CD14-positive monocyte (primary cell): ENCODE results near the gene STAT6. TPM values are rescaled to one million over a fixed set of nuclear protein-coding genes. Genes with fewer than 3 reads are reported as not detected.
A peak's percentile ranks its signal among the peaks of the same experiment; 100 is the strongest.

Source experiments
- DNase-seq, 3 donors: peaks; one replicate each; pipeline ENCODE4 v3.0.0-alpha.2; 2011 to 2022
- H2AFZ ChIP-seq: 2 replicates; pipeline ENCODE4 v1.6.0; 2012; ENCODE audit warnings: mild to moderate bottlenecking, low read depth, low read length, inconsistent platforms; ENCODE audit not compliant: insufficient read depth, poor library complexity, severe bottlenecking
- H3K27ac ChIP-seq, 2 donors: 1 replicate in 1 of 2; 2 replicates in 1 of 2; pipeline ENCODE4 v1.5.1; 2012 to 2013; ENCODE audit warnings: low read length in 2 of 2, control low read depth in 1 of 2, inconsistent platforms in 1 of 2, low read depth in 1 of 2, mild to moderate bottlenecking in 1 of 2
- H3K27me3 ChIP-seq, 2 donors: one replicate each; pipeline versions ENCODE4 v1.6.0 to v1.6.1; 2011 to 2013; ENCODE audit warnings: low read length in 2 of 2; ENCODE audit not compliant: control insufficient read depth in 2 of 2, insufficient read depth in 2 of 2
- H3K36me3 ChIP-seq, 2 donors: replicated peaks in 1 of 2; 1 replicate in 1 of 2; 2 replicates in 1 of 2; pipeline versions ENCODE4 v1.5.1 to v1.6.1; 2012 to 2013; ENCODE audit warnings: low read length in 2 of 2, control low read depth in 1 of 2, inconsistent platforms in 1 of 2, mild to moderate bottlenecking in 1 of 2; ENCODE audit not compliant: insufficient read depth in 2 of 2, control insufficient read depth in 1 of 2
- H3K4me1 ChIP-seq, 2 donors: 1 replicate in 1 of 2; 2 replicates in 1 of 2; pipeline versions ENCODE4 v1.5.1 to v1.6.1; 2012 to 2013; ENCODE audit warnings: low read length in 2 of 2, control low read depth in 1 of 2, inconsistent platforms in 1 of 2, mild to moderate bottlenecking in 1 of 2, moderate library complexity in 1 of 2; ENCODE audit not compliant: insufficient read depth in 2 of 2, control insufficient read depth in 1 of 2
- H3K4me2 ChIP-seq: replicated peaks from 2 replicates; pipeline ENCODE3; 2012; ENCODE audit warnings: low read length, moderate library complexity, mild to moderate bottlenecking; ENCODE audit not compliant: poor library complexity, severe bottlenecking; ENCODE audit errors: extremely low read depth
- H3K4me3 ChIP-seq, 3 experiments: fragments of 200-600 bp in 1 of 3; sonication (generic) in 1 of 3; replicated peaks in 1 of 3; 1 replicate in 2 of 3; 2 replicates in 1 of 3; pipeline ENCODE4 v1.5.1; 2011 to 2013; ENCODE audit warnings: low read length in 3 of 3, mild to moderate bottlenecking in 3 of 3, control low read depth in 2 of 3, low read depth in 2 of 3, inconsistent platforms in 1 of 3, moderate library complexity in 1 of 3
- H3K79me2 ChIP-seq: 2 replicates; pipeline ENCODE4 v1.6.0; 2012; ENCODE audit warnings: mild to moderate bottlenecking, control low read depth, inconsistent platforms, low read length, moderate library complexity; ENCODE audit not compliant: insufficient read depth
- H3K9ac ChIP-seq: 2 replicates; pipeline ENCODE4 v1.6.0; 2017; ENCODE audit warnings: low read length, mild to moderate bottlenecking; ENCODE audit not compliant: insufficient read depth, poor library complexity, severe bottlenecking
- H3K9me3 ChIP-seq, 2 donors: replicated peaks in 1 of 2; 1 replicate in 1 of 2; 2 replicates in 1 of 2; pipeline versions ENCODE4 v1.5.1 to v1.6.1; 2012 to 2013; ENCODE audit warnings: low read length in 2 of 2, control low read depth in 1 of 2; ENCODE audit not compliant: control insufficient read depth in 1 of 2, insufficient read depth in 1 of 2
- H4K20me1 ChIP-seq: 2 replicates; pipeline ENCODE4 v1.6.0; 2012; ENCODE audit warnings: mild to moderate bottlenecking, low read length, control low read depth, moderate library complexity; ENCODE audit not compliant: insufficient read depth
- H3K27ac Mint-ChIP-seq, 7 donors: one replicate each; pipeline ENCODE4 v1.8.0; 2020; ENCODE audit warnings: mild to moderate bottlenecking in 7 of 7, mixed read lengths in 7 of 7, moderate library complexity in 6 of 7, inconsistent platforms in 2 of 7
- H3K27me3 Mint-ChIP-seq, 3 donors: one replicate each; pipeline ENCODE4 v1.8.0; 2021 to 2022; ENCODE audit warnings: low read depth in 3 of 3, mild to moderate bottlenecking in 3 of 3, mixed read lengths in 3 of 3, moderate library complexity in 3 of 3, inconsistent platforms in 1 of 3
- H3K36me3 Mint-ChIP-seq, 2 donors: one replicate each; pipeline ENCODE4 v1.8.0; 2020; ENCODE audit warnings: mixed read lengths in 2 of 2, inconsistent platforms in 1 of 2, mild to moderate bottlenecking in 1 of 2
- H3K4me1 Mint-ChIP-seq: one replicate; pipeline ENCODE4 v1.8.0; 2020; ENCODE audit warnings: mild to moderate bottlenecking, mixed read lengths
- H3K4me3 Mint-ChIP-seq, 2 donors: one replicate each; pipeline ENCODE4 v1.8.0; 2020; ENCODE audit warnings: mild to moderate bottlenecking in 2 of 2, mixed read lengths in 2 of 2, moderate library complexity in 1 of 2
- H3K9me3 Mint-ChIP-seq, 7 donors: one replicate each; pipeline ENCODE4 v1.8.0; 2020 to 2022; ENCODE audit warnings: mixed read lengths in 7 of 7, mild to moderate bottlenecking in 6 of 7, moderate library complexity in 6 of 7, inconsistent platforms in 2 of 7
- CTCF ChIP-seq: fragments of 200-600 bp; IDR thresholded peaks from one replicate; pipeline ENCODE4 v1.8.0; 2022; ENCODE audit warnings: antibody characterized with exemption, mild to moderate bottlenecking
- WGBS: methylation state at CpG from one replicate; pipeline ENCODE4 v1.1.5; 2013; ENCODE audit warnings: missing lambda C conversion rate; ENCODE audit not compliant: insufficient coverage; 5-methylcytosine and 5-hydroxymethylcytosine counted together
- intact Hi-C, 2 donors: fragments of 100-400 bp; cut with micrococcal nuclease; formaldehyde crosslinking; loops; one replicate each; pipeline versions ENCODE4 v1.15.0 to v1.15.1; 2023
- polyA plus RNA-seq, 3 donors: library from polyadenylated mRNA; depleted of rRNA in 1 of 3; unstranded in 2 of 3; stranded (reverse) in 1 of 3; fragments of 300-500 nt in 2 of 3; fragments of >200 nt in 1 of 3; fragmentation: Illumina TruSeq in 2 of 3; gene quantifications; 1 replicate in 2 of 3; 2 replicates in 1 of 3; pipeline ENCODE4 v1.2.3, GENCODE V29; 2012 to 2021

Gene STAT6
- polyA plus RNA-seq, 3 donors, result 132 to 637 (median 154) TPM

GRCh38 chr12:57087691-57088353 is 23.3 kb downstream of the STAT6 start:
- Mint-ChIP-seq H3K4me3 (peak overlapping the region; percentile 82 to 90), H3K9me3 (peaks cover 0 to 2% (median 0%) of the 10 kb centered on the region in 7 donors), H3K27me3 (peaks cover 0 to 12% (median 10%) of the 10 kb centered on the region in 3 donors), H3K4me1 (peaks cover 44% of the 10 kb centered on the region), H3K27ac (peak overlapping the region; percentile 94 to 98 (median 97)), H3K36me3 (peaks cover 17 to 18% of the 10 kb centered on the region in 2 donors)
- Histone ChIP-seq H3K79me2 (no peaks in the 10 kb centered on the region), H3K4me3 (peak overlapping the region; percentile 71 to 90 (median 86)), H3K36me3 (peaks cover 8% of the 10 kb centered on the region in 2 donors), H3K27ac (peak overlapping the region; percentile 88 to 96), H2AFZ (peak overlapping the region; percentile 76), H4K20me1 (peaks cover 24% of the 10 kb centered on the region), H3K9me3 (no peaks in the 10 kb centered on the region), H3K9ac (peak overlapping the region; percentile 77), H3K4me2 (peak overlapping the region; percentile 82), H3K27me3 (no peaks in the 10 kb centered on the region), H3K4me1 (peaks cover 43 to 51% of the 10 kb centered on the region in 2 donors)
- peak; percentile 79 to 91 (median 84) for DNase-seq
- intact Hi-C loops, result no loop called here
- WGBS, result 0% methylated on average over 24 of the region's 37 CpGs
- no peak for TF ChIP-seq CTCF

GRCh38 chr12:57087010-57087690 is 24.0 kb downstream of the STAT6 start:
- peak overlapping the region; percentile 90 to 96 for H3K4me3 Mint-ChIP-seq
- Histone ChIP-seq H3K4me1 (peaks cover 43 to 51% of the 10 kb centered on the region in 2 donors), H3K27me3 (no peaks in the 10 kb centered on the region), H3K36me3 (peaks cover 1 to 6% of the 10 kb centered on the region in 2 donors), H3K9me3 (no peaks in the 10 kb centered on the region), H3K4me2 (peak overlapping the region; percentile 82), H3K9ac (peak overlapping the region; percentile 77), H3K79me2 (no peaks in the 10 kb centered on the region), H4K20me1 (peaks cover 18% of the 10 kb centered on the region), H2AFZ (peak overlapping the region; percentile 76), H3K27ac (peak overlapping the region; percentile 88 to 96), H3K4me3 (peak overlapping the region; percentile 71 to 90 (median 86))
- peaks cover 42% of the 10 kb centered on the region for H3K4me1 Mint-ChIP-seq
- whole genome bisulfite sequencing, result 0% methylated on average over 9 of the region's 52 CpGs
- H3K27me3 Mint-ChIP-seq, result peaks cover 0 to 12% (median 10%) of the 10 kb centered on the region in 3 donors
- peaks cover 11 to 13% of the 10 kb centered on the region in 2 donors for H3K36me3 Mint-ChIP-seq
- TF ChIP-seq CTCF, result no peak
- H3K9me3 Mint-ChIP-seq, result peaks cover 0 to 2% (median 0%) of the 10 kb centered on the region in 7 donors
- peak overlapping the region; percentile 94 to 98 (median 97) for H3K27ac Mint-ChIP-seq
- intact Hi-C loops, result no loop called here
- DNase-seq, result peak; percentile 59 to 81 (median 80)
